SIG-M5 treated with dmso at 0.1 percent for 504 hours (cell line): ENCODE measurements around the gene H1-8.

ENCODE experiments used
- DNase-seq: peaks from one replicate; lab custom pipeline; 2025; ENCODE audit not compliant: unreplicated experiment; lab: John Stamatoyannopoulos, UW

Gene H1-8

GRCh38 chr3:129571605-129572547 lies 28.9 kb downstream of the H1-8 start:
- no peak for DNase-seq

- no peak for DNase-seq
Measured at GRCh38 chr3:129572603-129573002, 29.6 kb downstream of the H1-8 start.

- DNase-seq = no peak
Measured at GRCh38 chr3:129573493-129573892, 30.5 kb downstream of the H1-8 start.

- DNase-seq = no peak
Measured at GRCh38 chr3:129574206-129574605, 31.2 kb downstream of the H1-8 start.

GRCh38 chr3:129575233-129575996 lies 32.4 kb downstream of the H1-8 start:
- no peak for DNase-seq

- no peak for DNase-seq
Measured at GRCh38 chr3:129575997-129576384, 33.0 kb downstream of the H1-8 start.

GRCh38 chr3:129576514-129577352 lies 33.8 kb downstream of the H1-8 start:
- DNase-seq = peak; percentile 41

GRCh38 chr3:129577366-129577765 lies 34.4 kb downstream of the H1-8 start:
- no peak for DNase-seq

GRCh38 chr3:129577925-129578786 lies 35.2 kb downstream of the H1-8 start:
- DNase-seq = peak; percentile 72

GRCh38 chr3:129579991-129580390 lies 37.0 kb downstream of the H1-8 start:
- no peak for DNase-seq

GRCh38 chr3:129581623-129582022 lies 38.6 kb downstream of the H1-8 start:
- no peak for DNase-seq

- no peak for DNase-seq
Measured at GRCh38 chr3:129582799-129583198, 39.8 kb downstream of the H1-8 start.

- DNase-seq = no peak
Measured at GRCh38 chr3:129583289-129583688, 40.3 kb downstream of the H1-8 start.

GRCh38 chr3:129584631-129585030 lies 41.7 kb downstream of the H1-8 start:
- no peak for DNase-seq

GRCh38 chr3:129585949-129586657 lies 43.1 kb downstream of the H1-8 start:
- DNase-seq = no peak

- DNase-seq = no peak
Measured at GRCh38 chr3:129586746-129587430, 43.9 kb downstream of the H1-8 start.

GRCh38 chr3:129587566-129588210 lies 44.7 kb downstream of the H1-8 start:
- no peak for DNase-seq

GRCh38 chr3:129590215-129590614 lies 47.2 kb downstream of the H1-8 start:
- DNase-seq = no peak

GRCh38 chr3:129591932-129592331 lies 49.0 kb downstream of the H1-8 start:
- DNase-seq = no peak
